Psoas muscle (tissue), 8 donors: ENCODE measurements around the gene SH3RF1. TPM values are rescaled to one million over a fixed set of nuclear protein-coding genes. Genes with fewer than 3 reads are reported as not detected.

Source experiments
- ATAC-seq, 4 donors: fragments of 200-7000 bp; cut with Tn5 transposase; one replicate each; pipeline ENCODE4 v1.9.1; 2020; ENCODE audit warnings: moderate library complexity in 3 of 4, mild to moderate bottlenecking in 2 of 4
- DNase-seq, 2 donors: peaks; one replicate each; pipeline ENCODE4 v3.0.0-alpha.2; 2020
- H3K27ac ChIP-seq: fragments of 200-600 bp; one replicate; pipeline ENCODE4 v1.8.0; 2022
- H3K27me3 ChIP-seq, 3 donors: fragments of 200-600 bp in 1 of 3; one replicate each; pipeline versions ENCODE4 v1.6.1 to v1.8.0; 2013 to 2022; ENCODE audit warnings: low read length in 2 of 3, mild to moderate bottlenecking in 2 of 3, moderate library complexity in 1 of 3; ENCODE audit not compliant: insufficient read depth in 3 of 3
- H3K36me3 ChIP-seq, 2 donors: fragments of 200-600 bp in 1 of 2; one replicate each; pipeline versions ENCODE4 v1.6.1 to v1.8.0; 2013 to 2022; ENCODE audit warnings: low read depth in 1 of 2, mild to moderate bottlenecking in 1 of 2, moderate library complexity in 1 of 2; ENCODE audit not compliant: insufficient read depth in 1 of 2
- H3K4me1 ChIP-seq: fragments of 200-600 bp; one replicate; pipeline ENCODE4 v1.8.0; 2022
- H3K4me3 ChIP-seq: fragments of 200-600 bp; one replicate; pipeline ENCODE4 v1.8.0; 2022; ENCODE audit warnings: mild to moderate bottlenecking
- H3K9me3 ChIP-seq: fragments of 200-600 bp; one replicate; pipeline ENCODE4 v1.8.0; 2022
- WGBS, 3 donors: extraction: QIAGEN DNeasy Blood & Tissue Kit; methylation state at CpG; one replicate each; pipeline versions ENCODE4 v1.1.6 to v1.1.7; 2013; 5-methylcytosine and 5-hydroxymethylcytosine counted together
- intact Hi-C, 2 donors: fragments of 100-400 bp; cut with DNase I; formaldehyde crosslinking; loops; one replicate each; pipeline versions ENCODE4 v1.11.0 to v1.14.2; 2022
- polyA plus RNA-seq, 3 donors: library from polyadenylated mRNA; stranded (reverse); fragments of 200-250 nt; gene quantifications; one replicate each; pipeline ENCODE4 v1.2.3, GENCODE V29; 2013
- total RNA-seq, 4 donors: library from RNA; stranded (reverse); fragmentation: NEBNext Ultra II Directional in 2 of 4; extraction: Animal tissue kit (Norgen Biotek cat#: 25700) in 2 of 4; gene quantifications; one replicate each; pipeline versions ENCODE4 v1.2.1 to v1.2.4, GENCODE V29; 2021 to 2023
- TF ChIP-seq, protein P1 (sequence below): fragments of 200-600 bp; IDR thresholded peaks from one replicate; pipeline ENCODE4 v1.8.0; 2022; ENCODE audit warnings: antibody characterized with exemption
- donor health status: healthy with polysubstance abuse.
- donor health status: DM: no; HTN: no; CAD: no; lungs with moderate emphysema.
- donor health status: Bipolar disorder and iron deficiency.
- donor health status: healthy.
- donor health status: DM: yes; HTN: yes; CAD: no.
- donor health status: DM: no; HTN: no; CAD: no.
- donor health status: DM: no; HTN: no; CAD: no.
- donor health status: DM: yes; HTN: yes; CAD: no.

SH3RF1 gene
- total and polyA plus RNA-seq, 7 donors: 4.8 to 35.9 (median 19.2) TPM

DNA sequence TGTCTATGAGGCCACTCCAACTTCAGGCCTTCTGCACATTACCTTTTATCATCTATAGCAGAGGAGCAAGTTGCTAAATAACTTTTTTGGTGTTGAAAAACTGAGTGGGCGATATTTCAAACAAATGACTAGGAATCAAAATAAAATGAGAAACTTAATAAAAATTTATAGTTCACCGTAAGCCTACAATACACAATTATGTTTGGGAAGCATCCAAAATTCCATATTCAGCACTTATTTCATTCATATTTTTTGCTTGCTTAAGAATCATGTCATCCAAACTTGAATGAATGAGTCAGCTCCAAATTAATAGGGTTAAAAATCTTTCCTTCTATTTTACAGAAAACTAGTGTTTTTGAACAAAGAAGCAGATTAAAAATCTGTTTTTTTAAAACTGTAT, 119.1 kb downstream of the SH3RF1 start:
- TF ChIP-seq, protein P1, sequence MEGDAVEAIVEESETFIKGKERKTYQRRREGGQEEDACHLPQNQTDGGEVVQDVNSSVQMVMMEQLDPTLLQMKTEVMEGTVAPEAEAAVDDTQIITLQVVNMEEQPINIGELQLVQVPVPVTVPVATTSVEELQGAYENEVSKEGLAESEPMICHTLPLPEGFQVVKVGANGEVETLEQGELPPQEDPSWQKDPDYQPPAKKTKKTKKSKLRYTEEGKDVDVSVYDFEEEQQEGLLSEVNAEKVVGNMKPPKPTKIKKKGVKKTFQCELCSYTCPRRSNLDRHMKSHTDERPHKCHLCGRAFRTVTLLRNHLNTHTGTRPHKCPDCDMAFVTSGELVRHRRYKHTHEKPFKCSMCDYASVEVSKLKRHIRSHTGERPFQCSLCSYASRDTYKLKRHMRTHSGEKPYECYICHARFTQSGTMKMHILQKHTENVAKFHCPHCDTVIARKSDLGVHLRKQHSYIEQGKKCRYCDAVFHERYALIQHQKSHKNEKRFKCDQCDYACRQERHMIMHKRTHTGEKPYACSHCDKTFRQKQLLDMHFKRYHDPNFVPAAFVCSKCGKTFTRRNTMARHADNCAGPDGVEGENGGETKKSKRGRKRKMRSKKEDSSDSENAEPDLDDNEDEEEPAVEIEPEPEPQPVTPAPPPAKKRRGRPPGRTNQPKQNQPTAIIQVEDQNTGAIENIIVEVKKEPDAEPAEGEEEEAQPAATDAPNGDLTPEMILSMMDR: no peak
- H3K27ac ChIP-seq: no peak overlapping the region
- WGBS, 3 donors: 92 to 94% (median 93%) methylated on average over 2 of the region's 2 CpGs
- H3K4me1 ChIP-seq: peaks cover 3% of the 10 kb centered on the region
- H3K36me3 ChIP-seq: peaks cover 0 to 35% of the 10 kb centered on the region in 2 donors
- no peak for DNase-seq
- intact Hi-C loops: no loop called here
- ATAC-seq: no peak
- H3K4me3 ChIP-seq: no peak overlapping the region
- no peaks in the 10 kb centered on the region for H3K9me3 ChIP-seq
- H3K27me3 ChIP-seq: no peaks in the 10 kb centered on the region

DNA sequence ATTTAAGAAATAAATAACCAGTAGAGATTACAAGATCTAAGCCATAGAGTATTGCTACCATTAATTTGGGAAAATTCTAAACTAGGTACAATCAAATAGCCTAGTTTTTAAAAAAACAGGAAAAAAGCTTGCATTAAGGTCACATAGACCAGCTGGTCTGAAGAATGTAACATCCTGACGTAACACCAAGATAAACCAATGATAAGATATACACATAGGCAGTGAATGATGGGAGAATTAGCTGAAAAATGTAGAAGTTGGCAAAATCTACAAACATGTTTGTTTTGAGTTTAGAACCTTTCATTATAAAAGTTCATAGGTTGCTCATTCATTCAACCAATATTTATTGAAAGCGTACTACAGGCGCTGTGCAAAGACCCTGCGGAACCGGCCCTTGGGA, 120.0 kb downstream of the SH3RF1 start:
- 95 to 98% (median 97%) methylated on average over 5 of the region's 5 CpGs for WGBS, 3 donors
- ATAC-seq: no peak
- Histone ChIP-seq H3K27ac (no peak overlapping the region), H3K36me3 (peaks cover 0 to 28% of the 10 kb centered on the region in 2 donors), H3K9me3 (no peaks in the 10 kb centered on the region), H3K27me3 (no peaks in the 10 kb centered on the region), H3K4me1 (peaks cover 3% of the 10 kb centered on the region), H3K4me3 (no peak overlapping the region)
- no peak for DNase-seq
- TF ChIP-seq, protein P1: no peak
- intact Hi-C loops: no loop called here

DNA sequence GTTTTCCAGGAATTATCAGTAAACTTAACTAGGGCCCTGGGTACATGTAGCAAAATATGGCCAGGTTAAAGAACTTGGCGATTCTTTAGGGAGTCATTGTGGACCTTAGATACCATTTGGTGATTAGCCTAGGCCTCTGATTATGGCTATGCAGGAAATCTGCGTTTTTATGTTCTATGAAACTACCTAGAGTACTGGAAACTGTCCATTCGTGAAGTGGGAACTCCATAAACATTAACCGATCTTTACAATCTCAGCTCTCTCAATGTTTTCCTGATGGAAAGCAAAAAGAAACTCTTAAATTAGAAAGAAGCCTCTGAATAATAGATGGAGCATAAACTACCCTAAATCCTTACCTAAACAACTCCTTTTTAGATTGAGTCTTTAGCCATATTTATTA, 121.9 kb downstream of the SH3RF1 start:
- Histone ChIP-seq H3K4me3 (no peak overlapping the region), H3K36me3 (peaks cover 0 to 9% of the 10 kb centered on the region in 2 donors), H3K27ac (no peak overlapping the region), H3K4me1 (peaks cover 3% of the 10 kb centered on the region), H3K9me3 (no peaks in the 10 kb centered on the region), H3K27me3 (no peaks in the 10 kb centered on the region)
- ATAC-seq: no peak
- 69 to 83% (median 78%) methylated on average over 4 of the region's 4 CpGs for WGBS, 3 donors
- intact Hi-C loops: no loop called here
- TF ChIP-seq, protein P1: no peak
- no peak for DNase-seq

DNA sequence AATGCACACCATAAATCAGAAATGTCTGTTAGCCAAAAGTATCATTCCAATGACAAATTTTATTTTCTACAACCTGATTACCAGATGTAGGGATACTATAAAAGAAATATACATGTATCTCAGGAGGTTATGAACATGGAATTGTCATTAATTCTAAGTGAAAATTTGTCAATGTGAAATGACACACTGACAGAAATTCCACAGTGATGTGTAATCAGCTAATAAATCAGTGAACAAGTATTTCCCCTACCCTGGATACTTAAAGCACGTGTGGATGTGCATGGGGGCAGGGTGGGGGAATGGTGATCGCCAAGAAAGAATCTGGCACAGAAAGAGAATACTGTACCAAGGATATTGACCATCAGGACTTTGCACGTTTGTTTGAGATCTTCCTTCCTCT, 123.6 kb downstream of the SH3RF1 start:
- intact Hi-C loops: no loop called here
- 31 to 41% (median 32%) methylated on average over 3 of the region's 3 CpGs for whole genome bisulfite sequencing, 3 donors

More for the DNA sequence above, 123.6 kb downstream of the SH3RF1 start:
- no peak overlapping the region for H3K27ac ChIP-seq
- TF ChIP-seq, protein P1: no peak
- ATAC-seq (no peak), DNase-seq (no peak)
- H3K9me3 ChIP-seq: no peaks in the 10 kb centered on the region
- H3K4me1 ChIP-seq: peaks cover 3% of the 10 kb centered on the region
- H3K36me3 ChIP-seq: peaks cover 0 to 11% of the 10 kb centered on the region in 2 donors
- H3K27me3 ChIP-seq: no peaks in the 10 kb centered on the region
- H3K4me3 ChIP-seq: no peak overlapping the region
